Suprapubic skin (tissue), 4 donors: ENCODE results near the gene ATE1. TPM values are rescaled to one million over a fixed set of nuclear protein-coding genes. Genes with fewer than 3 reads are reported as not detected.

ENCODE experiments used
- DNase-seq, 2 donors: peaks; one replicate each; pipeline ENCODE4 v3.0.0-alpha.2; 2019; ENCODE audit warnings: low spot score in 2 of 2
- H3K27ac ChIP-seq: fragments of 200-600 bp; sonication (generic); one replicate; pipeline ENCODE4 v1.5.1; 2019
- H3K27me3 ChIP-seq: fragments of 200-600 bp; sonication (generic); one replicate; pipeline ENCODE4 v1.5.1; 2019
- H3K36me3 ChIP-seq: fragments of 200-600 bp; sonication (generic); one replicate; pipeline ENCODE4 v1.5.1; 2019
- H3K4me1 ChIP-seq: fragments of 200-600 bp; sonication (generic); one replicate; pipeline ENCODE4 v1.5.1; 2019
- H3K4me3 ChIP-seq: fragments of 200-600 bp; sonication (generic); one replicate; pipeline ENCODE4 v1.5.1; 2019; ENCODE audit warnings: mild to moderate bottlenecking
- H3K9me3 ChIP-seq: fragments of 200-600 bp; sonication (generic); one replicate; pipeline ENCODE4 v1.5.1; 2019
- CTCF ChIP-seq, 2 donors: fragments of 200-600 bp in 1 of 2; fragments of 450-650 bp in 1 of 2; sonication (generic) in 1 of 2; IDR thresholded peaks; one replicate each; pipeline ENCODE4 v1.5.1; 2016 to 2019; ENCODE audit warnings: antibody characterized with exemption in 2 of 2, mild to moderate bottlenecking in 1 of 2, moderate library complexity in 1 of 2
- EP300 ChIP-seq: sonication (generic); formaldehyde crosslinking; IDR thresholded peaks from one replicate; pipeline ENCODE4 v1.6.1; 2017; ENCODE audit warnings: antibody characterized with exemption
- POLR2A ChIP-seq, 2 donors: fragments of 450-650 bp; IDR thresholded peaks; one replicate each; pipeline ENCODE4 v1.6.1; 2017; ENCODE audit warnings: antibody characterized with exemption in 2 of 2, mild to moderate bottlenecking in 2 of 2, moderate library complexity in 2 of 2
- POLR2AphosphoS5 ChIP-seq, 3 donors: sonication (generic); formaldehyde crosslinking; IDR thresholded peaks; one replicate each; pipeline ENCODE4 v1.6.1; 2017; ENCODE audit warnings: antibody characterized with exemption in 3 of 3
- WGBS: methylation state at CpG from one replicate; pipeline ENCODE4 v1.1.5; 2018; 5-methylcytosine and 5-hydroxymethylcytosine counted together
- total RNA-seq, 4 donors: library from RNA; depleted of rRNA; stranded (reverse); fragments of >200 nt; gene quantifications; one replicate each; pipeline ENCODE4 v1.1.0, GENCODE V29; 2016

ATE1 gene
- total RNA-seq, 4 donors from 2014 or later = 20.3 to 23.2 (median 21.7) TPM

- WGBS = 88% methylated on average over 3 of the region's 3 CpGs
- TF ChIP-seq POLR2AphosphoS5 (IDR thresholded peaks at IDR 0.05) (no peak), CTCF (IDR thresholded peaks at IDR 0.05) (no peak), POLR2A (IDR thresholded peaks at IDR 0.05) (no peak), EP300 (no peak)
- Histone ChIP-seq H3K4me1 (no peaks in the 10 kb centered on the region), H3K36me3 (peaks cover 80% of the 10 kb centered on the region), H3K27me3 (no peaks in the 10 kb centered on the region), H3K27ac (no peak overlapping the region), H3K4me3 (no peak overlapping the region), H3K9me3 (no peaks in the 10 kb centered on the region)
- no peak for DNase-seq
Measured at GRCh38 chr10:121965996-121966395, 38.2 kb upstream of the ATE1 start.

GRCh38 chr10:121961456-121961855 lies 33.6 kb upstream of the ATE1 start:
- no peaks in the 10 kb centered on the region for H3K9me3 ChIP-seq
- no peak overlapping the region for H3K27ac ChIP-seq
- no peak for DNase-seq
- no peaks in the 10 kb centered on the region for H3K4me1 ChIP-seq
- peaks cover 64% of the 10 kb centered on the region for H3K36me3 ChIP-seq
- TF ChIP-seq EP300 (no peak), POLR2A (IDR thresholded peaks at IDR 0.05) (no peak), POLR2AphosphoS5 (IDR thresholded peaks at IDR 0.05) (no peak)
- H3K4me3 ChIP-seq = no peak overlapping the region
- 90% methylated on average over 2 of the region's 2 CpGs for WGBS
- H3K27me3 ChIP-seq = no peaks in the 10 kb centered on the region

DNA sequence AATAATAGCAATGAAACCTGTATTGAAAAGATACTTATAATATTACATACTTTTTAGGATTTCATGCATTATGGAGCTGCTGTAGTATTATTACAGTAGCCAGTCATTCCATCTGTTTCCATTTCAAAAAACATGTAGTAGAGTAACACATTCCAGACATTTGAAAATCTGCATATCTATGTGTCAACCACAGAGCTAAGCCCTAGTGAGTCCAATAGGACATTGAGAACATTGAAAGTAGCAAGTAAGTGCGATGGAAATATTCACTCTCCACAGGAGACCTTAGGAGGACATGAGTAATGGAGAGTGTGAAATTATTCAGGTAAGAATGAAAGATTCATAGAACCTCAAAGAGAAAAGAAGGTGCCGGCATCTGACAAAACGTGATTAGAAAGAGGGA lies 31.8 kb upstream of the ATE1 start:
- no peak overlapping the region for H3K4me3 ChIP-seq
- H3K4me1 ChIP-seq = no peaks in the 10 kb centered on the region
- peaks cover 51% of the 10 kb centered on the region for H3K36me3 ChIP-seq
- TF ChIP-seq POLR2AphosphoS5 (IDR thresholded peaks at IDR 0.05) = no peak
- no peak for TF ChIP-seq POLR2A (IDR thresholded peaks at IDR 0.05)
- no peak for TF ChIP-seq CTCF (IDR thresholded peaks at IDR 0.05)
- TF ChIP-seq EP300 = no peak
- H3K27ac ChIP-seq = no peak overlapping the region
- WGBS = 90% methylated on average over 3 of the region's 3 CpGs
- DNase-seq = no peak
- H3K27me3 ChIP-seq = no peaks in the 10 kb centered on the region
- H3K9me3 ChIP-seq = no peaks in the 10 kb centered on the region

GRCh38 chr10:121956111-121957061 lies 28.6 kb upstream of the ATE1 start:
- H3K4me3 ChIP-seq = no peak overlapping the region
- no peak for TF ChIP-seq POLR2A (IDR thresholded peaks at IDR 0.05)
- no peak for TF ChIP-seq POLR2AphosphoS5 (IDR thresholded peaks at IDR 0.05)
- H3K9me3 ChIP-seq = no peaks in the 10 kb centered on the region
- no peaks in the 10 kb centered on the region for H3K4me1 ChIP-seq
- H3K27ac ChIP-seq = no peak overlapping the region
- H3K27me3 ChIP-seq = no peaks in the 10 kb centered on the region
- DNase-seq = no peak
- 83% methylated on average over 7 of the region's 7 CpGs for WGBS
- H3K36me3 ChIP-seq = peaks cover 29% of the 10 kb centered on the region

GRCh38 chr10:121952226-121952625 lies 24.4 kb upstream of the ATE1 start:
- WGBS = 75% methylated on average over 2 of the region's 5 CpGs
- no peak for DNase-seq
- TF ChIP-seq POLR2A (IDR thresholded peaks at IDR 0.05) (no peak), EP300 (no peak), CTCF (IDR thresholded peaks at IDR 0.05) (no peak), POLR2AphosphoS5 (IDR thresholded peaks at IDR 0.05) (no peak)
- Histone ChIP-seq H3K27me3 (no peaks in the 10 kb centered on the region), H3K36me3 (peaks cover 7% of the 10 kb centered on the region), H3K27ac (no peak overlapping the region), H3K4me1 (no peaks in the 10 kb centered on the region), H3K9me3 (no peaks in the 10 kb centered on the region), H3K4me3 (no peak overlapping the region)

DNA sequence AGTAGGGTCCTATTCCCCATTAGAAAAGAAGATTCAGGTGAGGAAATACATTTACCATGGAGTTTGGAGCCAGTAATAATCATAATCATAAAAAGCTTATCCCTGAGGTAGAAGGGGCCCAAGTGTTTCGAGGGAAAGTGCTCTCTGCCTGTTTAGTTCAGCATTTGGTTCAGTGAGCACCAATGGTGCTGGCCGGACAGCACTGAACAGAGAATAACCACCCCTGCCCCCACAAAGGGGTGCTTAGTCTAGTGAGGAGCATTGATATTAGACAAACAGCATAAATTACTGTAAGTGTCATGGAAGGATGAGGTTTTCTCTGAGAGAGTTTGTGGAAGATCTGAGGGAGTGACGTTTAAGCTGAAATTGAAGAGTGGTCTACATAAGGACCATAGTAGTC lies 21.6 kb upstream of the ATE1 start:
- Histone ChIP-seq H3K27ac (no peak overlapping the region), H3K36me3 (no peaks in the 10 kb centered on the region), H3K4me3 (no peak overlapping the region), H3K9me3 (no peaks in the 10 kb centered on the region), H3K4me1 (no peaks in the 10 kb centered on the region), H3K27me3 (no peaks in the 10 kb centered on the region)
- DNase-seq = no peak
- 92% methylated on average over 3 of the region's 3 CpGs for WGBS
- TF ChIP-seq POLR2A (IDR thresholded peaks at IDR 0.05) (no peak), POLR2AphosphoS5 (IDR thresholded peaks at IDR 0.05) (no peak), EP300 (no peak), CTCF (IDR thresholded peaks at IDR 0.05) (no peak)
